K562 (cell line): Measurements from ENCODE around the gene FAM53A.

ENCODE experiments used
- CEBPB ChIP-seq: fragments of 450-650 bp; IDR thresholded peaks from 2 replicates; pipeline ENCODE4 v1.6.1; 2016; ENCODE audit warnings: missing genetic modification characterization, missing compliant biosample characterization
- ESRRB ChIP-seq: fragments of 250-450 bp; sonication (Bioruptor Pico); IDR thresholded peaks from 2 replicates; pipeline ENCODE4 v1.5.0; 2020; ENCODE audit warnings: mild to moderate bottlenecking, moderate library complexity, borderline replicate concordance
- GABPB1 ChIP-seq: sonication (generic); formaldehyde crosslinking; IDR thresholded peaks from 2 replicates; pipeline ENCODE4 v1.8.0; 2022; ENCODE audit warnings: mild to moderate bottlenecking, missing genetic modification reagents
- HNRNPLL ChIP-seq: fragments of 200-400 bp; formaldehyde crosslinking; IDR thresholded peaks from 2 replicates; pipeline ENCODE4 v1.6.1; 2017; ENCODE audit warnings: low read length, low read depth, mild to moderate bottlenecking; ENCODE audit not compliant: poor library complexity, severe bottlenecking
- KDM5B ChIP-seq: fragments of 200-600 bp; sonication (generic); IDR thresholded peaks from 2 replicates; pipeline ENCODE4 v1.6.1; 2012; ENCODE audit warnings: low read depth, mild to moderate bottlenecking, moderate library complexity, low read length, control low read depth, inconsistent platforms; ENCODE audit not compliant: insufficient replicate concordance
- MAZ ChIP-seq, 2 experiments: fragments of 450-650 bp in 1 of 2; sonication (generic) in 1 of 2; formaldehyde crosslinking; IDR thresholded peaks in 1 of 2; conservative IDR thresholded peaks in 1 of 2; 2 replicates each; pipeline versions ENCODE4 v1.4.0 to v1.5.0; 2020; ENCODE audit warnings: mild to moderate bottlenecking in 1 of 2, missing genetic modification reagents in 1 of 2
- RAD21 ChIP-seq, 2 experiments: fragments of 250-450 bp in 1 of 2; fragments of 450-650 bp in 1 of 2; sonication (Bioruptor Pico) in 1 of 2; formaldehyde crosslinking in 1 of 2; IDR thresholded peaks in 1 of 2; conservative IDR thresholded peaks in 1 of 2; 2 replicates each; pipeline versions ENCODE4 v1.4.0 to v1.8.0; 2020 to 2022; ENCODE audit warnings: mild to moderate bottlenecking in 2 of 2, moderate library complexity in 1 of 2
- SMARCA4 ChIP-seq: fragments of 450-650 bp; IDR thresholded peaks from 2 replicates; pipeline ENCODE4 v1.6.1; 2016
- YBX1 ChIP-seq: fragments of 450-650 bp; IDR thresholded peaks from 2 replicates; pipeline ENCODE4 v1.7.1; 2016; ENCODE audit warnings: mild to moderate bottlenecking
- YY1 ChIP-seq, 3 experiments: IDR thresholded peaks; 2 replicates each; pipeline ENCODE4 v1.6.1; 2011; ENCODE audit warnings: low read length in 2 of 3, mild to moderate bottlenecking in 2 of 3, moderate library complexity in 2 of 3, borderline replicate concordance in 1 of 3, control low read depth in 1 of 3, low read depth in 1 of 3; ENCODE audit not compliant: insufficient read depth in 3 of 3, insufficient replicate concordance in 2 of 3, control insufficient read depth in 1 of 3, insufficient read length in 1 of 3; ENCODE audit errors: extremely low read depth in 1 of 3
- ZBTB33 ChIP-seq: sonication (generic); formaldehyde crosslinking; IDR thresholded peaks from 2 replicates; pipeline ENCODE4 v1.8.1; 2023; ENCODE audit warnings: mild to moderate bottlenecking, missing genetic modification reagents
- ZNF274 ChIP-seq: IDR thresholded peaks from 2 replicates; pipeline ENCODE4 v1.6.1; 2011; ENCODE audit warnings: low read depth, mild to moderate bottlenecking, low read length, moderate library complexity, borderline replicate concordance
- ZNF830 ChIP-seq: fragments of 250-450 bp; sonication (Bioruptor Pico); IDR thresholded peaks from 2 replicates; pipeline ENCODE4 v1.5.0; 2021; ENCODE audit warnings: mild to moderate bottlenecking
- TF ChIP-seq, protein P1 (sequence below): sonication (generic); formaldehyde crosslinking; IDR thresholded peaks from 2 replicates; pipeline ENCODE4 v1.8.1; 2023; ENCODE audit warnings: missing genetic modification reagents, mild to moderate bottlenecking, borderline replicate concordance

- TF ChIP-seq KDM5B (no peak), ZBTB33 (CRISPR knock-in tag) (no peak), SMARCA4 (no peak), ZNF830 (CRISPR knock-in tag) (no peak), YBX1 (no peak), HNRNPLL (no peak), CEBPB (tag) (no peak), RAD21 (CRISPR knock-in tag; conservative IDR thresholded peaks at IDR 0.05 in 1 of 2, IDR thresholded peaks at IDR 0.05 in 1 of 2) (no peak), MAZ (CRISPR knock-in tag; conservative IDR thresholded peaks at IDR 0.05 in 1 of 2, IDR thresholded peaks at IDR 0.05 in 1 of 2) (no peak), ZNF274 (no peak), YY1 (IDR thresholded peaks at IDR 0.05; ENCODE audit: borderline replicate concordance in 1 of 3, control insufficient read depth in 1 of 3, extremely low read depth in 1 of 3, insufficient read depth in 3 of 3, insufficient read length in 1 of 3, insufficient replicate concordance in 2 of 3, low read depth in 1 of 3, low read length in 2 of 3) (no peak), GABPB1 (CRISPR knock-in tag) (no peak), ESRRB (CRISPR knock-in tag) (no peak)
- TF ChIP-seq, protein P1, sequence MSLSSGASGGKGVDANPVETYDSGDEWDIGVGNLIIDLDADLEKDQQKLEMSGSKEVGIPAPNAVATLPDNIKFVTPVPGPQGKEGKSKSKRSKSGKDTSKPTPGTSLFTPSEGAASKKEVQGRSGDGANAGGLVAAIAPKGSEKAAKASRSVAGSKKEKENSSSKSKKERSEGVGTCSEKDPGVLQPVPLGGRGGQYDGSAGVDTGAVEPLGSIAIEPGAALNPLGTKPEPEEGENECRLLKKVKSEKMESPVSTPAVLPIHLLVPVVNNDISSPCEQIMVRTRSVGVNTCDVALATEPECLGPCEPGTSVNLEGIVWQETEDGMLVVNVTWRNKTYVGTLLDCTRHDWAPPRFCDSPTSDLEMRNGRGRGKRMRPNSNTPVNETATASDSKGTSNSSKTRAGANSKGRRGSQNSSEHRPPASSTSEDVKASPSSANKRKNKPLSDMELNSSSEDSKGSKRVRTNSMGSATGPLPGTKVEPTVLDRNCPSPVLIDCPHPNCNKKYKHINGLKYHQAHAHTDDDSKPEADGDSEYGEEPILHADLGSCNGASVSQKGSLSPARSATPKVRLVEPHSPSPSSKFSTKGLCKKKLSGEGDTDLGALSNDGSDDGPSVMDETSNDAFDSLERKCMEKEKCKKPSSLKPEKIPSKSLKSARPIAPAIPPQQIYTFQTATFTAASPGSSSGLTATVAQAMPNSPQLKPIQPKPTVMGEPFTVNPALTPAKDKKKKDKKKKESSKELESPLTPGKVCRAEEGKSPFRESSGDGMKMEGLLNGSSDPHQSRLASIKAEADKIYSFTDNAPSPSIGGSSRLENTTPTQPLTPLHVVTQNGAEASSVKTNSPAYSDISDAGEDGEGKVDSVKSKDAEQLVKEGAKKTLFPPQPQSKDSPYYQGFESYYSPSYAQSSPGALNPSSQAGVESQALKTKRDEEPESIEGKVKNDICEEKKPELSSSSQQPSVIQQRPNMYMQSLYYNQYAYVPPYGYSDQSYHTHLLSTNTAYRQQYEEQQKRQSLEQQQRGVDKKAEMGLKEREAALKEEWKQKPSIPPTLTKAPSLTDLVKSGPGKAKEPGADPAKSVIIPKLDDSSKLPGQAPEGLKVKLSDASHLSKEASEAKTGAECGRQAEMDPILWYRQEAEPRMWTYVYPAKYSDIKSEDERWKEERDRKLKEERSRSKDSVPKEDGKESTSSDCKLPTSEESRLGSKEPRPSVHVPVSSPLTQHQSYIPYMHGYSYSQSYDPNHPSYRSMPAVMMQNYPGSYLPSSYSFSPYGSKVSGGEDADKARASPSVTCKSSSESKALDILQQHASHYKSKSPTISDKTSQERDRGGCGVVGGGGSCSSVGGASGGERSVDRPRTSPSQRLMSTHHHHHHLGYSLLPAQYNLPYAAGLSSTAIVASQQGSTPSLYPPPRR (CRISPR knock-in tag): no peak
Measured at GRCh38 chr4:1630266-1630665, 53.8 kb downstream of the FAM53A start.
